ENCODE results near the gene FAU.

Gene FAU

DNA sequence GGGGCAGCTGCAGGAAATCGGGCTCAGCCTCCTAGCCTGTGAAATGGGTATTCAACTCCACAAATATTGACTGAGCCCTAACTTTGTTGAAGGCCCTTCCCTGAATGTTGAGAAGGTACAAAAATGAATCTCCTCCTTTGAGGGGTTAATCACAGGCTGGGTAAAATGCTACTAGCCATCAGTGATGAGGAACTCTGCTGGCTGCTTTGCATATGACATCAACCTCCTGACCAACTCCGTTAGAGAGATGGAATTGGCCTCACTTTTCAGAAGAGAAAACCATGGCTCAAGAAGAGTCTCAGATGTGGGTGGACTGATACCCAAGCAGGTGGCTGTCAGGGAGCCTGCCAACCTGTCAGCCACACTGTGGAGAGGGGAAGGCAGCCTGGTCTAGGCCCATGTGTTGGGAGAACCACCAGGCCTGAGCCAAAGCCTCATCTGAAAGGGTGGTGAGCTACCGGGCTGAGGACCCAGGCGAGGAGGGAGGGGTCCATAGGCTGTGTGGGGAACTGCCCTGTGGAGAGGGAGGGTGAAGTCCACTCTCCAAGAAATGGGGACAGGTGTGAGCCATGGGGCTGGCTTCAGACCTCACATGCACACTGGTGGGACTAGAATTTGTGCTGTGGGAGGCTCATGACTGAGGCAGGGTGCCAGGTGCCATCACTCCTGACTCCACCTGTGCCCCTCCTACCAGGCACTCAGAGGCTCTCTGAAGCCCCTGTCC lies 49.9 kb downstream of the FAU start:
- DNase-seq = no peak

All from GOT3 (cell line).